ENCODE data around the gene EXOC3L4.

- TF ChIP-seq CTCF (IDR thresholded peaks at IDR 0.05) = no peak
- TF ChIP-seq EP300 (IDR thresholded peaks at IDR 0.05) = no peak
These were observed 20.4 kb upstream of the EXOC3L4 start for GRCh38 chr14:103073876-103074728.
